GM19351 (cell line): ENCODE results near the gene SLC13A4.

Experiments
- ATAC-seq: cut with Tn5 transposase; IDR thresholded peaks from one replicate; pipeline ENCODE4 v1.9.1; 2021; ENCODE audit warnings: mild to moderate bottlenecking, moderate library complexity; ENCODE audit not compliant: unreplicated experiment

SLC13A4 gene

GRCh38 chr7:135721198-135721820 lies 6.7 kb downstream of the SLC13A4 start:
- ATAC-seq, result no peak

- no peak for ATAC-seq
Observed at GRCh38 chr7:135719688-135720087, 8.3 kb downstream of the SLC13A4 start.

GRCh38 chr7:135718794-135719437 lies 9.1 kb downstream of the SLC13A4 start:
- ATAC-seq, result no peak

GRCh38 chr7:135718219-135718618 lies 9.8 kb downstream of the SLC13A4 start:
- no peak for ATAC-seq

- no peak for ATAC-seq
Observed at GRCh38 chr7:135717693-135718092, 10.3 kb downstream of the SLC13A4 start.

- no peak for ATAC-seq
Observed at GRCh38 chr7:135716677-135717238, 11.2 kb downstream of the SLC13A4 start.

GRCh38 chr7:135715673-135716072 lies 12.3 kb downstream of the SLC13A4 start:
- ATAC-seq, result no peak

- no peak for ATAC-seq
Observed at GRCh38 chr7:135715055-135715522, 12.9 kb downstream of the SLC13A4 start.

- ATAC-seq, result no peak
Observed at GRCh38 chr7:135714534-135715009, 13.4 kb downstream of the SLC13A4 start.

GRCh38 chr7:135713836-135714470 lies 14.0 kb downstream of the SLC13A4 start:
- no peak for ATAC-seq

GRCh38 chr7:135712796-135713195 lies 15.2 kb downstream of the SLC13A4 start:
- no peak for ATAC-seq

GRCh38 chr7:135712182-135712782 lies 15.7 kb downstream of the SLC13A4 start:
- no peak for ATAC-seq

- peak; percentile 22 for ATAC-seq
Observed at GRCh38 chr7:135711139-135711469, 16.9 kb downstream of the SLC13A4 start.

- ATAC-seq, result peak; percentile 58
Observed at GRCh38 chr7:135710417-135711138, 17.4 kb downstream of the SLC13A4 start.

- no peak for ATAC-seq
Observed at GRCh38 chr7:135709508-135709907, 18.5 kb downstream of the SLC13A4 start.

GRCh38 chr7:135708041-135708440 lies 19.9 kb downstream of the SLC13A4 start:
- no peak for ATAC-seq

GRCh38 chr7:135707570-135707966 lies 20.4 kb downstream of the SLC13A4 start:
- ATAC-seq, result no peak

- ATAC-seq, result no peak
Observed at GRCh38 chr7:135706858-135707569, 21.0 kb downstream of the SLC13A4 start.

- ATAC-seq, result no peak
Observed at GRCh38 chr7:135706038-135706742, 21.8 kb downstream of the SLC13A4 start.
